Retinal pigment epithelial cell (primary cell): ENCODE results near the gene PIEZO2.

Experiments used
- DNase-seq: peaks from one replicate; pipeline ENCODE4 v3.0.0-alpha.2; 2010; ENCODE audit warnings: low read depth
- H3K4me3 ChIP-seq: 2 replicates; pipeline ENCODE4 v1.5.1; 2011; ENCODE audit warnings: mild to moderate bottlenecking, low read length, control low read depth, moderate library complexity
- TF ChIP-seq, protein P1 (sequence below): conservative IDR thresholded peaks from 2 replicates; pipeline ENCODE4 v1.5.1; 2011; ENCODE audit warnings: low read depth, low read length, control low read depth, inconsistent platforms

PIEZO2 gene

DNA sequence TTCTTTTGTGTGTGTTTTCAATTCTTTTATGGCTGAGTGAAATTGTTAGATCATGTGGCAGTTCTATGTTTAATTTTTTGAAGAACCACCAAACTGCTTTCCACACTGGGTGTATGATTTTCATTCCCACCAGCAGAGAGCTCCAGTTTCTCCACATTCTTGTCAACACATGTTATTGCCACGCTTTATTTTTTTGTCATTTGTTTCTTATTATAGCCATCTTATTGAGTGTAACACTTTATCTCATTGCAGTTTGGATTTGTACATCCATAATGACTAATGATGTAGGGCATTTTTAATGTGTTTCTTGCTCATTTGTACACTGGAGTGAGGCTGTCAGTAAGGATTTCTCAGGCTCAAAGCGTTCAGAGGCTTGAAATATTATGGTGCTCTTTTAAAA, 184.2 kb downstream of the PIEZO2 start:
- H3K4me3 ChIP-seq: no peak overlapping the region
- DNase-seq: no peak
- TF ChIP-seq, protein P1, sequence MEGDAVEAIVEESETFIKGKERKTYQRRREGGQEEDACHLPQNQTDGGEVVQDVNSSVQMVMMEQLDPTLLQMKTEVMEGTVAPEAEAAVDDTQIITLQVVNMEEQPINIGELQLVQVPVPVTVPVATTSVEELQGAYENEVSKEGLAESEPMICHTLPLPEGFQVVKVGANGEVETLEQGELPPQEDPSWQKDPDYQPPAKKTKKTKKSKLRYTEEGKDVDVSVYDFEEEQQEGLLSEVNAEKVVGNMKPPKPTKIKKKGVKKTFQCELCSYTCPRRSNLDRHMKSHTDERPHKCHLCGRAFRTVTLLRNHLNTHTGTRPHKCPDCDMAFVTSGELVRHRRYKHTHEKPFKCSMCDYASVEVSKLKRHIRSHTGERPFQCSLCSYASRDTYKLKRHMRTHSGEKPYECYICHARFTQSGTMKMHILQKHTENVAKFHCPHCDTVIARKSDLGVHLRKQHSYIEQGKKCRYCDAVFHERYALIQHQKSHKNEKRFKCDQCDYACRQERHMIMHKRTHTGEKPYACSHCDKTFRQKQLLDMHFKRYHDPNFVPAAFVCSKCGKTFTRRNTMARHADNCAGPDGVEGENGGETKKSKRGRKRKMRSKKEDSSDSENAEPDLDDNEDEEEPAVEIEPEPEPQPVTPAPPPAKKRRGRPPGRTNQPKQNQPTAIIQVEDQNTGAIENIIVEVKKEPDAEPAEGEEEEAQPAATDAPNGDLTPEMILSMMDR: no peak

DNA sequence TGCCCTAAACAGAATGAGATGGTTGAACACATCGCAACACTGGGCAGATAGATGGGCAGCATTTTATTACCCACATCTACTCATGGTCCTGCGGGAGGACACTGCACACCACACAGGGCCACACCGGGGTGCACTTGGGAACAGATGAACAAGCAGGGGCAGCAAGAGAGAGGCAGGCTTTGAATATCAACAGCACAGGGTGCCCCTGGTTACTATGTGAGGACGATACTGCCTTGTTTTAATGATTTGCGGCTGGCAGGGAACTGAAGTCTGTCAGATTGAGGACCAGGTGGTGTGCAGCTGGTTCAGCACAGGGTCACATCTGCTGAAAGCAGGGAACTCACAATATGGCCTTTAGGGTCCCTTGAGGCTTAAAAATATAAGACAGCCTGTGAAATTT, 195.7 kb downstream of the PIEZO2 start:
- no peak overlapping the region for H3K4me3 ChIP-seq
- TF ChIP-seq, protein P1: no peak
- DNase-seq: no peak

DNA sequence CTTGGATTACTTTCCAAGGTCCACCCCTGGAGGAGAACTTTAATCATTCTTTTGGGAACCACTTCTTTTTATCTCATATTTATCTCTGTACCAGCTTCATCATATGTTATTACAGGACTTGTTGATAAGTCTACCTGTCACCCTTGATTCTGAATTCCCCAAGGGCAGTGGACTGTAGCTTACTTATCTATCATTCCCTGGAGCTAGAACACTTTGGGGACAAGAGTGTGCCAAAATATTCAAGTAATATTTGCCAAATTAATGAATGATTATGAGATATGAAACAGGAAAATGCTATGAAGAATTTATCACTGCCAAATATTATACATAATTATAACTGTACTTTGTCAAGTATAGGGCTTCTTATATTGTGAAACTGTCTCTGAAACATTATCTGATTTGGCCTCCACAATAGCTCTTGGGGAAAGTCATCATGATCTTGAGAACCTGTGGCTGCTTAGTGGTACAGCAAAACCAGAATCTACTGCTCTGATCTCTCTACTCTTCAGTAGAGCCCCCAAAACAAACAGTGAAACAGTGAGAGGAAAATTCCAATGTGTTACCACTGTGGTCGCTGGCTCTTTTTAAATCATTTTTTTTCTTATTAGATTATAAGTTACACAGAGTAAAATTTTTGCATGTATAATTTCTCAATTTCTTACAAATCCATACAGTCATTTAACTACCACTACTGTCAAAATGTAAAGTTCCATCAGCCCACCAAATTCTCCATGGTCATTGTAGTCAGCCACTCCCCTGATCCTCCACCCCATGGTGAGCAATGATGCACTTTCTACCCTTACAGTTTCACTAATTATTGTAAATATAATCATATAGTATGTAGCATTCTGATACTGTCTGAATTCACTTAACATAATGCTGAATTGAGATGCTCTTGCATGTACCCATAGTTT, 197.5 kb downstream of the PIEZO2 start:
- TF ChIP-seq, protein P1: no peak
- DNase-seq: no peak
- H3K4me3 ChIP-seq: no peak overlapping the region

DNA sequence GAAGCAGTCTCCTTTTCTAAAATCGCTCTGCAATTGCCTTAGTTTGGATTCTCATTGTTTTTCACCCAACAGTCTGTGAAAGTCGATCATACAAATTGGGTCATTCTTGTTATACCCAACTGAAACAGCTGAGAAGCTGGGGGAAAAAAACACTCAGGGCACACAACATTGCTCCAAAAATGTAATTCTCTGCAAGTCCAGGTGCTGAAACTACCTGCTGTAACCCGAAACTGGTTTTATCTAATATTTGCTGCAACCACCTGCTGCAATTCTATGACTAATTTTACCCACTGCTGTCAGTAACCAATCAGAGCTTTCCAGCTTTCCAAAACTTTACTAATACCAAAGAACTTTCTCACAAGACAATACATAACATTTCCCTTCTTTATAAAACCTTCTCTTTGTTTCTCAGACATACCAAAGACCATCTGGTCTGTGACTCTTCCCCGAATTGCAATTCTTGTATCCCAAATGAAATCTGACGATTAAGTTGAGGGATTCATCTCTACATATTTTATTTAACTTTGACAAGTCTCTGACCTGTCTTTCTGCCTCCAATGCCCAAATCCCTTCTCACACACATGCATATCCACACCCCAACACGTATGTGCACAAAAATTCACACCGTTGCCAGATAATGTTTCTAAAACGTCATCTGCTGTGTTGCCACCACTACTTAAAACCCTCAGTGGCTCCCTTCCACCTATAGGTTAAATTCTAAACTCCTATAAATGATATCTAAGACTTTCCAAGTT, 198.3 kb downstream of the PIEZO2 start:
- no peak for DNase-seq
- TF ChIP-seq, protein P1: no peak
- H3K4me3 ChIP-seq: no peak overlapping the region

DNA sequence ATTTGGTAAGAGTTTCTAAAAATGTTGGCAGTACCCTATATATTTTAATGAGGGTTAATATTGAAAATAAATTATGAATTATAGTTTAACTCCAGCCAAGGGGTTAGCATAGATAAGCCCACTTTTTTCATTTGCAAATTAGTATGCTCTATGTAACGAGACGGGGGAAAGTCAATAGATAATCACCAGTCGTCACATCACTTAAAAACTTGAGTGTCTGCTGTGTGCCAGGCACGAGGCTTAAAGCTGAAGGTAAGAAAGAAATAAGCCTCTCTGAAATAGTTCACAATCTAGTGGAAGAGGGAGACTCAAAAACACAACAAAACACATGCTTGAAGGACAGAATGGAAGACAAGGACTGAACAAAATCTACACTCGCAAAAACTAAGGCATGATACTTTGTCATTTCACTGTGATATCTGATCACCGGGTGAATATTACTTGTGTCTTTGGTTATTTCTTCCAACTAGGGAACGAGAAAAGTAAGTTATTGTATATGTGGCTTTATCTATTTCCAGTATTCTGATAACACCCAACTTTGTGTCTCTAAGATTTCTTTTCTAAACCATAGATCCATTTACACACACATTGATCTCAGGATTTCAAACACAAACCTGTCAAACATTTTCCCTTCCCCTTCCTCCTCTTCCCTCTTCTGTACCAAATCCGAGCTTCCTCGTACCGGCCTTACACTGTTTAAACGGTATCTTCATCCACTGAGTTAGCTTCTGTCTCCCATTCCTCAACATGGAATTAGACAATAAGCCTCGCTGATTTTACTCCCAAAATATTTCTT, 199.1 kb downstream of the PIEZO2 start:
- DNase-seq: no peak
- TF ChIP-seq, protein P1: no peak
- H3K4me3 ChIP-seq: no peak overlapping the region

DNA sequence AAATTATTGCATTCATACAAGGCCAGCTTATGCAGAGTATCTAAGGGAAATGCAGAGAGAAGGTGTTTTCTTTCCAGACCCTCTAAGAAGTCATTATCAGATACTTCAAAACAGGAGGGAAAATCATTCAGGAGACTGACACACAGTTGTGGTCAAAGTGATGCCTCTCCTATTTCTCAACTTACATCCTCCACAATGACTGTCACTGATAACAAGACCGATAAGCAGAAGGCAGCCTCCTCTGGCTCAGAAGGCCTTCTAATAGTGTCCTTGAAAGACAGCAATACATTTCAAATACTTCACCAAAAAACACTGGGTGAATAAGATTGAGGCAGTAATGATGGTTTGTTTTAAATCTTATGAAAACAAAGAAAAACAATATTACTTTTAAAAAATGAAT, 199.7 kb downstream of the PIEZO2 start:
- H3K4me3 ChIP-seq: no peak overlapping the region
- TF ChIP-seq, protein P1: no peak
- no peak for DNase-seq
